ENCODE data around the gene MKRN2.

- TF ChIP-seq CTCF (conservative IDR thresholded peaks at IDR 0.05; ENCODE audit: low read length) (no peak), EZH2phosphoT487 (IDR thresholded peaks at IDR 0.05; ENCODE audit: borderline replicate concordance, low read depth, low read length) (no peak)
Observed at GRCh38 chr3:12585181-12585580, 28.3 kb downstream of the MKRN2 start.
